ENCODE data around the gene HAL.

The HAL gene

GRCh38 chr12:95967301-95967700 lies 28.8 kb downstream of the HAL start:
- no peak for TF ChIP-seq TAF1 (IDR thresholded peaks at IDR 0.05; ENCODE audit: borderline replicate concordance, insufficient read depth, low read length)
- TF ChIP-seq, protein P1, sequence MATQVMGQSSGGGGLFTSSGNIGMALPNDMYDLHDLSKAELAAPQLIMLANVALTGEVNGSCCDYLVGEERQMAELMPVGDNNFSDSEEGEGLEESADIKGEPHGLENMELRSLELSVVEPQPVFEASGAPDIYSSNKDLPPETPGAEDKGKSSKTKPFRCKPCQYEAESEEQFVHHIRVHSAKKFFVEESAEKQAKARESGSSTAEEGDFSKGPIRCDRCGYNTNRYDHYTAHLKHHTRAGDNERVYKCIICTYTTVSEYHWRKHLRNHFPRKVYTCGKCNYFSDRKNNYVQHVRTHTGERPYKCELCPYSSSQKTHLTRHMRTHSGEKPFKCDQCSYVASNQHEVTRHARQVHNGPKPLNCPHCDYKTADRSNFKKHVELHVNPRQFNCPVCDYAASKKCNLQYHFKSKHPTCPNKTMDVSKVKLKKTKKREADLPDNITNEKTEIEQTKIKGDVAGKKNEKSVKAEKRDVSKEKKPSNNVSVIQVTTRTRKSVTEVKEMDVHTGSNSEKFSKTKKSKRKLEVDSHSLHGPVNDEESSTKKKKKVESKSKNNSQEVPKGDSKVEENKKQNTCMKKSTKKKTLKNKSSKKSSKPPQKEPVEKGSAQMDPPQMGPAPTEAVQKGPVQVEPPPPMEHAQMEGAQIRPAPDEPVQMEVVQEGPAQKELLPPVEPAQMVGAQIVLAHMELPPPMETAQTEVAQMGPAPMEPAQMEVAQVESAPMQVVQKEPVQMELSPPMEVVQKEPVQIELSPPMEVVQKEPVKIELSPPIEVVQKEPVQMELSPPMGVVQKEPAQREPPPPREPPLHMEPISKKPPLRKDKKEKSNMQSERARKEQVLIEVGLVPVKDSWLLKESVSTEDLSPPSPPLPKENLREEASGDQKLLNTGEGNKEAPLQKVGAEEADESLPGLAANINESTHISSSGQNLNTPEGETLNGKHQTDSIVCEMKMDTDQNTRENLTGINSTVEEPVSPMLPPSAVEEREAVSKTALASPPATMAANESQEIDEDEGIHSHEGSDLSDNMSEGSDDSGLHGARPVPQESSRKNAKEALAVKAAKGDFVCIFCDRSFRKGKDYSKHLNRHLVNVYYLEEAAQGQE (IDR thresholded peaks at IDR 0.05; ENCODE audit: insufficient read depth in 1 of 2, low read depth in 2 of 2, low read length in 2 of 2) = no peak
- no peak for TF ChIP-seq POLR2AphosphoS5 (IDR thresholded peaks at IDR 0.05; ENCODE audit: low read depth, low read length)
- no peak for TF ChIP-seq SIN3A (IDR thresholded peaks at IDR 0.05; ENCODE audit: borderline replicate concordance, insufficient read depth, low read length)
- no peak for TF ChIP-seq FOXP2 (optimal IDR thresholded peaks at IDR 0.05; ENCODE audit: borderline replicate concordance, extremely low read depth, extremely low read length, insufficient read depth)

GRCh38 chr12:95966287-95966870 lies 29.8 kb downstream of the HAL start:
- TF ChIP-seq FOXP2 (optimal IDR thresholded peaks at IDR 0.05; ENCODE audit: borderline replicate concordance, extremely low read depth, extremely low read length, insufficient read depth) (no peak), POLR2AphosphoS5 (IDR thresholded peaks at IDR 0.05; ENCODE audit: low read depth, low read length) (no peak), TAF1 (IDR thresholded peaks at IDR 0.05; ENCODE audit: borderline replicate concordance, insufficient read depth, low read length) (no peak), SIN3A (IDR thresholded peaks at IDR 0.05; ENCODE audit: borderline replicate concordance, insufficient read depth, low read length) (no peak)
- TF ChIP-seq, protein P1 (IDR thresholded peaks at IDR 0.05; ENCODE audit: insufficient read depth in 1 of 2, low read depth in 2 of 2, low read length in 2 of 2) = no peak

- TF ChIP-seq TAF1 (IDR thresholded peaks at IDR 0.05; ENCODE audit: borderline replicate concordance, insufficient read depth, low read length) (no peak), SIN3A (IDR thresholded peaks at IDR 0.05; ENCODE audit: borderline replicate concordance, insufficient read depth, low read length) (no peak), POLR2AphosphoS5 (IDR thresholded peaks at IDR 0.05; ENCODE audit: low read depth, low read length) (no peak), FOXP2 (optimal IDR thresholded peaks at IDR 0.05; ENCODE audit: borderline replicate concordance, extremely low read depth, extremely low read length, insufficient read depth) (no peak)
- TF ChIP-seq, protein P1 (IDR thresholded peaks at IDR 0.05; ENCODE audit: insufficient read depth in 1 of 2, low read depth in 2 of 2, low read length in 2 of 2) = no peak
Observed at GRCh38 chr12:95963096-95963495, 33.0 kb downstream of the HAL start.

- no peak for TF ChIP-seq TAF1 (IDR thresholded peaks at IDR 0.05; ENCODE audit: borderline replicate concordance, insufficient read depth, low read length)
- no peak for TF ChIP-seq POLR2AphosphoS5 (IDR thresholded peaks at IDR 0.05; ENCODE audit: low read depth, low read length)
- TF ChIP-seq, protein P1 (IDR thresholded peaks at IDR 0.05; ENCODE audit: insufficient read depth in 1 of 2, low read depth in 2 of 2, low read length in 2 of 2) = no peak
- no peak for TF ChIP-seq SIN3A (IDR thresholded peaks at IDR 0.05; ENCODE audit: borderline replicate concordance, insufficient read depth, low read length)
- no peak for TF ChIP-seq FOXP2 (optimal IDR thresholded peaks at IDR 0.05; ENCODE audit: borderline replicate concordance, extremely low read depth, extremely low read length, insufficient read depth)
Observed at GRCh38 chr12:95962222-95962621, 33.9 kb downstream of the HAL start.
